Osteocyte (in vitro differentiated cells): ENCODE results near the gene FOXO1. TPM values are rescaled to one million over a fixed set of nuclear protein-coding genes. Genes with fewer than 3 reads are reported as not detected.

Source experiments
- DNase-seq: peaks from one replicate; pipeline ENCODE4 v3.0.0; 2021; ENCODE audit warnings: mixed read lengths; ENCODE audit not compliant: unreplicated experiment; ENCODE audit errors: extremely low spot score
- H3K27ac Mint-ChIP-seq: one replicate; pipeline ENCODE4 v1.8.0; 2021; ENCODE audit warnings: mild to moderate bottlenecking, mixed read lengths; ENCODE audit not compliant: unreplicated experiment
- H3K27me3 Mint-ChIP-seq: one replicate; pipeline ENCODE4 v1.8.0; 2021; ENCODE audit warnings: mixed read lengths; ENCODE audit not compliant: unreplicated experiment
- H3K36me3 Mint-ChIP-seq: one replicate; pipeline ENCODE4 v1.8.0; 2021; ENCODE audit warnings: mixed read lengths; ENCODE audit not compliant: unreplicated experiment
- H3K4me1 Mint-ChIP-seq: one replicate; pipeline ENCODE4 v1.8.0; 2021; ENCODE audit warnings: mixed read lengths; ENCODE audit not compliant: unreplicated experiment
- H3K4me3 Mint-ChIP-seq: one replicate; pipeline ENCODE4 v1.8.0; 2021; ENCODE audit warnings: mild to moderate bottlenecking, moderate library complexity, mixed read lengths; ENCODE audit not compliant: unreplicated experiment
- H3K9me3 Mint-ChIP-seq: one replicate; pipeline ENCODE4 v1.8.0; 2021; ENCODE audit warnings: mixed read lengths; ENCODE audit not compliant: unreplicated experiment
- CTCF ChIP-seq: fragments of 200-600 bp; sonication (generic); IDR thresholded peaks from 2 replicates; pipeline ENCODE4 v1.5.0; 2021; ENCODE audit warnings: antibody characterized with exemption, mild to moderate bottlenecking, moderate library complexity
- total RNA-seq: library from RNA; stranded (reverse); gene quantifications from 2 replicates; pipeline ENCODE4 v1.2.1, GENCODE V29; 2021

The FOXO1 gene
- total RNA-seq, 1 donor from 2014 or later: 10.0 TPM

- no peak for DNase-seq
- no peak for TF ChIP-seq CTCF
- Mint-ChIP-seq H3K9me3 (no peaks in the 10 kb centered on the region), H3K36me3 (no peaks in the 10 kb centered on the region), H3K4me3 (no peak overlapping the region), H3K4me1 (peaks cover 44% of the 10 kb centered on the region), H3K27ac (peak overlapping the region; percentile 97), H3K27me3 (no peaks in the 10 kb centered on the region)
Measured at GRCh38 chr13:40506592-40507446, 159.6 kb downstream of the FOXO1 start.

Other genes with a start within 250 kb of the FOXO1 start
- 17.4 and 17.7 TPM in 2 replicates for gene MRPS31, start 104.5 kb upstream of the FOXO1 start, total RNA-seq
- 8.3 and 9.5 TPM in 2 replicates for gene SLC25A15, start 123.0 kb upstream of the FOXO1 start, total RNA-seq